Lung (tissue), 12 donors: ENCODE measurements around the gene TCIRG1. TPM values are rescaled to one million over a fixed set of nuclear protein-coding genes. Genes with fewer than 3 reads are reported as not detected.

Experiments used
- ATAC-seq: fragments of 200-7000 bp; cut with Tn5 transposase; one replicate; pipeline ENCODE4 v1.9.1; 2020; ENCODE audit warnings: moderate number of reproducible peaks; ENCODE audit not compliant: insufficient read depth, low FRiP score
- DNase-seq, 3 donors: peaks; one replicate each; pipeline ENCODE4 v3.0.0-alpha.2; 2013 to 2017
- H3K27ac ChIP-seq, 2 donors: one replicate each; pipeline ENCODE4 v1.5.1; 2013; ENCODE audit warnings: mild to moderate bottlenecking in 2 of 2, moderate library complexity in 2 of 2, control low read depth in 1 of 2, inconsistent platforms in 1 of 2, low read depth in 1 of 2, low read length in 1 of 2
- H3K27me3 ChIP-seq, 3 donors: one replicate each; pipeline ENCODE4 v1.5.1; 2013; ENCODE audit warnings: low read length in 2 of 3; ENCODE audit not compliant: control insufficient read depth in 3 of 3, insufficient read depth in 3 of 3
- H3K36me3 ChIP-seq, 4 donors: one replicate each; pipeline ENCODE4 v1.5.1; 2013; ENCODE audit warnings: low read length in 4 of 4, mild to moderate bottlenecking in 1 of 4, moderate library complexity in 1 of 4; ENCODE audit not compliant: control insufficient read depth in 4 of 4, insufficient read depth in 4 of 4
- H3K4me1 ChIP-seq, 5 donors: one replicate each; pipeline ENCODE4 v1.5.1; 2013; ENCODE audit warnings: low read length in 5 of 5, mild to moderate bottlenecking in 2 of 5, moderate library complexity in 1 of 5; ENCODE audit not compliant: control insufficient read depth in 5 of 5, insufficient read depth in 5 of 5
- H3K4me3 ChIP-seq: one replicate; pipeline ENCODE4 v1.5.1; 2013; ENCODE audit warnings: mild to moderate bottlenecking, control low read depth, moderate library complexity
- H3K9ac ChIP-seq, 2 donors: one replicate each; pipeline ENCODE4 v1.5.1; 2013; ENCODE audit warnings: low read length in 2 of 2, control low read depth in 1 of 2; ENCODE audit not compliant: insufficient read depth in 1 of 2
- H3K9me3 ChIP-seq, 4 donors: one replicate each; pipeline ENCODE4 v1.5.1; 2013; ENCODE audit warnings: low read length in 3 of 4, mild to moderate bottlenecking in 1 of 4, moderate library complexity in 1 of 4; ENCODE audit not compliant: control insufficient read depth in 4 of 4, insufficient read depth in 3 of 4
- WGBS, 2 donors: extraction: QIAGEN DNeasy Blood & Tissue Kit; methylation state at CpG; one replicate each; pipeline ENCODE4 v1.1.7; 2013; 5-methylcytosine and 5-hydroxymethylcytosine counted together
- polyA plus RNA-seq, 2 donors: library from polyadenylated mRNA; stranded (reverse); fragments of 200-250 nt; gene quantifications; one replicate each; pipeline ENCODE4 v1.2.1, GENCODE V29; 2013
- total RNA-seq, 2 donors: library from RNA; depleted of rRNA in 1 of 2; stranded (reverse); fragments of >200 nt in 1 of 2; gene quantifications; one replicate each; pipeline ENCODE4 v1.2.1, GENCODE V29; 2014 to 2021
- TF ChIP-seq, protein P1 (sequence below): IDR thresholded peaks from 2 replicates; pipeline ENCODE4 v1.5.1; 2012; ENCODE audit warnings: mild to moderate bottlenecking; ENCODE audit errors: control extremely low read depth, extremely low read depth
- donor health status: control.
- donor health status: control.
- donor health status: Bipolar disorder and iron deficiency.
- donor health status: healthy.
- donor health status: DM: yes; HTN: yes; CAD: no.

TCIRG1 gene
- total and polyA plus RNA-seq, 4 donors: 70.2 to 438 (median 283) TPM

- 93% methylated on average over 13 of the region's 13 CpGs for WGBS, 2 donors
- DNase-seq (no peak), ATAC-seq (no peak)
- no peak overlapping the region for H3K27ac ChIP-seq
- no peaks in the 10 kb centered on the region for H3K9me3 ChIP-seq
- no peak overlapping the region for H3K9ac ChIP-seq
- TF ChIP-seq, protein P1, sequence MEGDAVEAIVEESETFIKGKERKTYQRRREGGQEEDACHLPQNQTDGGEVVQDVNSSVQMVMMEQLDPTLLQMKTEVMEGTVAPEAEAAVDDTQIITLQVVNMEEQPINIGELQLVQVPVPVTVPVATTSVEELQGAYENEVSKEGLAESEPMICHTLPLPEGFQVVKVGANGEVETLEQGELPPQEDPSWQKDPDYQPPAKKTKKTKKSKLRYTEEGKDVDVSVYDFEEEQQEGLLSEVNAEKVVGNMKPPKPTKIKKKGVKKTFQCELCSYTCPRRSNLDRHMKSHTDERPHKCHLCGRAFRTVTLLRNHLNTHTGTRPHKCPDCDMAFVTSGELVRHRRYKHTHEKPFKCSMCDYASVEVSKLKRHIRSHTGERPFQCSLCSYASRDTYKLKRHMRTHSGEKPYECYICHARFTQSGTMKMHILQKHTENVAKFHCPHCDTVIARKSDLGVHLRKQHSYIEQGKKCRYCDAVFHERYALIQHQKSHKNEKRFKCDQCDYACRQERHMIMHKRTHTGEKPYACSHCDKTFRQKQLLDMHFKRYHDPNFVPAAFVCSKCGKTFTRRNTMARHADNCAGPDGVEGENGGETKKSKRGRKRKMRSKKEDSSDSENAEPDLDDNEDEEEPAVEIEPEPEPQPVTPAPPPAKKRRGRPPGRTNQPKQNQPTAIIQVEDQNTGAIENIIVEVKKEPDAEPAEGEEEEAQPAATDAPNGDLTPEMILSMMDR: no peak
- H3K4me1 ChIP-seq: peaks cover 8 to 36% (median 26%) of the 10 kb centered on the region in 5 donors
- no peak overlapping the region for H3K4me3 ChIP-seq
- H3K27me3 ChIP-seq: no peaks in the 10 kb centered on the region
- peaks cover 0 to 17% (median 9%) of the 10 kb centered on the region in 4 donors for H3K36me3 ChIP-seq
These were observed 3.5 kb upstream of the TCIRG1 start for GRCh38 chr11:68035266-68035876.

DNA sequence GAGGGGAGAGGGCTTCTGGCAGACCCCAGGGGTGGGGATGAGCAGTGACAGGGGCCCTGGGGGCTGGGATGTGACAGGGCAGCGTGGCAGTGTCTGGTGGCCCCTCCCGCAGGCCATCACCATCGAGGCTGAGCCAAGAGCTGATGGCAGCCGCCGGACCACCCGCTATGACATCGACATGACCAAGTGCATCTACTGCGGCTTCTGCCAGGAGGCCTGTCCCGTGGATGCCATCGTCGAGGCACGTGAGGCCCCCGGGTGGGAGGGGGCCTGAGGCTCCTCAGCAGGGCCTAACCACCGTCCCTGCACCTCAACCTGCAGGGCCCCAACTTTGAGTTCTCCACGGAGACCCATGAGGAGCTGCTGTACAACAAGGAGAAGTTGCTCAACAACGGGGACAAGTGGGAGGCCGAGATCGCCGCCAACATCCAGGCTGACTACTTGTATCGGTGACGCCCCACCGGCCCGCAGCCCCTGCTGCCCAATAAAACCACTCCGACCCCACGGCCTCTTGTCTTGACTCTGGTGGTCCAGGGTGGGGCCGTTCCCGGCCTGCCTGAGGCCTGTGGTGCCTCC lies 2.6 kb upstream of the TCIRG1 start:
- peaks cover 7 to 38% (median 25%) of the 10 kb centered on the region in 5 donors for H3K4me1 ChIP-seq
- H3K9me3 ChIP-seq: no peaks in the 10 kb centered on the region
- no peak for ATAC-seq
- WGBS, 2 donors: 49 to 65% methylated on average over 27 of the region's 27 CpGs
- DNase-seq: no peak
- H3K4me3 ChIP-seq: no peak overlapping the region
- no peak overlapping the region for H3K9ac ChIP-seq
- TF ChIP-seq, protein P1: no peak
- H3K27ac ChIP-seq: peak overlapping the region; percentile 61 to 95
- peaks cover 0 to 17% (median 6%) of the 10 kb centered on the region in 4 donors for H3K36me3 ChIP-seq
- no peaks in the 10 kb centered on the region for H3K27me3 ChIP-seq

- H3K9ac ChIP-seq: no peak overlapping the region
- no peaks in the 10 kb centered on the region for H3K9me3 ChIP-seq
- H3K36me3 ChIP-seq: peaks cover 0 to 21% (median 6%) of the 10 kb centered on the region in 4 donors
- peaks cover 2 to 33% (median 19%) of the 10 kb centered on the region in 5 donors for H3K4me1 ChIP-seq
- H3K27me3 ChIP-seq: no peaks in the 10 kb centered on the region
- no peak overlapping the region for H3K4me3 ChIP-seq
- DNase-seq (peak in 1 of 3 donors; percentile 38), ATAC-seq (no peak)
- 18 to 28% methylated on average over 14 of the region's 14 CpGs for WGBS, 2 donors
- TF ChIP-seq, protein P1: no peak
- H3K27ac ChIP-seq: peak overlapping the region; percentile 61 to 95
These were observed 2.0 kb upstream of the TCIRG1 start for GRCh38 chr11:68036717-68037239.
